BJ (cell line): ENCODE measurements around the gene JMJD7. TPM values are rescaled to one million over a fixed set of nuclear protein-coding genes. Genes with fewer than 3 reads are reported as not detected.

Experiments used
- CTCF ChIA-PET: fragments of 350-600 bp; formaldehyde crosslinking; extraction: SDS; loops from one replicate; lab custom pipeline; 2021; ENCODE audit warnings: antibody characterized with exemption, inconsistent platforms; lab: Yijun Ruan, JAX
- POLR2A ChIA-PET: fragments of 300-600 bp; sonication (Branson Sonifier 250); formaldehyde crosslinking; extraction: SDS; loops from one replicate; lab custom pipeline; 2021; ENCODE audit warnings: antibody characterized with exemption; lab: Charles Lee
- DNase-seq: peaks from one replicate; pipeline ENCODE4 v3.0.0-alpha.2; 2011; ENCODE audit warnings: low read depth
- H3K27me3 ChIP-seq: 2 replicates; pipeline ENCODE4 v1.6.0; 2011; ENCODE audit warnings: low read length; ENCODE audit not compliant: control insufficient read depth, insufficient read depth
- H3K36me3 ChIP-seq: 2 replicates; pipeline ENCODE4 v1.5.1; 2011; ENCODE audit warnings: low read length; ENCODE audit not compliant: control insufficient read depth, insufficient read depth
- H3K4me3 ChIP-seq: 2 replicates; pipeline ENCODE4 v1.5.1; 2011; ENCODE audit warnings: low read depth, mild to moderate bottlenecking, control low read depth, low read length
- CTCF ChIP-seq: IDR thresholded peaks from 2 replicates; pipeline ENCODE4 v1.5.1; 2011; ENCODE audit warnings: low read depth, mild to moderate bottlenecking, control low read depth, inconsistent platforms, low read length, moderate library complexity; ENCODE audit not compliant: insufficient read depth
- polyA plus RNA-seq: library from polyadenylated mRNA; depleted of rRNA; stranded (reverse); fragments of >200 nt; gene quantifications from 2 replicates; pipeline ENCODE4 v1.2.3, GENCODE V29; 2011

JMJD7 gene
- polyA plus RNA-seq, 1 experiment: 3.4 TPM

DNA sequence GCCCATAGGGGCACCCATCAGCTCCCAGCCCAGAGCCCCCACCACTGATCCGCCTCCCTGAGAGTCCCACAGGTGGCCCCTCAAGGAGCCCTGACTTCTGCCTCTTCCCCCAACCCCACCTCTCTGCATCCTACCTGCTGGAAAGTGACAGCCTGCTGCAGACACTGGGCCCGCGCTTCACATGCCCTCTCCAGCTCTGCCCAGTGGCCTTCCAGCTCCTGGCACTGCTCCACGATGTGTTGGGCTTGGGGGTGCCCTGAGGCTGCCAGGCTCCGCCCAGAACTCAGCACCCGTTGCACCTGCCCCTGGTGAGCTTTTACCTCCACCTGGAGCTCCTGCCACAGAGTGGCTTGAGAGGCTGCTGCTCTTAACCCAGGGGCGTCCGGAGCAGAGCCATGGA is 45.8 kb downstream of the JMJD7 start:
- POLR2A ChIA-PET: no interaction called here
- Histone ChIP-seq H3K4me3 (no peak overlapping the region), H3K36me3 (no peaks in the 10 kb centered on the region), H3K27me3 (peaks cover 5% of the 10 kb centered on the region; the same call in 1 of the 2 replicates)
- no peak for DNase-seq
- TF ChIP-seq CTCF: no peak
- CTCF ChIA-PET: interaction anchor here (0.9 kb wide), 1 partner anchor 9 kb away, joined by 4 read pairs; no protein-coding TSS in a partner anchor

- ChIA-PET POLR2A (no interaction called here), CTCF (no interaction called here)
- Histone ChIP-seq H3K27me3 (peaks cover 5% of the 10 kb centered on the region; the same call in 1 of the 2 replicates), H3K4me3 (no peak overlapping the region), H3K36me3 (no peaks in the 10 kb centered on the region)
- no peak for TF ChIP-seq CTCF
- DNase-seq: no peak
Observed at GRCh38 chr15:41874736-41875135, 46.8 kb downstream of the JMJD7 start.

- no peak for TF ChIP-seq CTCF
- no peak for DNase-seq
- CTCF ChIA-PET: no interaction called here
- POLR2A ChIA-PET: no interaction called here
- no peaks in the 10 kb centered on the region for H3K36me3 ChIP-seq
- H3K4me3 ChIP-seq: no peak overlapping the region
- H3K27me3 ChIP-seq: peaks cover 5% of the 10 kb centered on the region; the same call in 1 of the 2 replicates
Observed at GRCh38 chr15:41876007-41876406, 48.1 kb downstream of the JMJD7 start.

DNA sequence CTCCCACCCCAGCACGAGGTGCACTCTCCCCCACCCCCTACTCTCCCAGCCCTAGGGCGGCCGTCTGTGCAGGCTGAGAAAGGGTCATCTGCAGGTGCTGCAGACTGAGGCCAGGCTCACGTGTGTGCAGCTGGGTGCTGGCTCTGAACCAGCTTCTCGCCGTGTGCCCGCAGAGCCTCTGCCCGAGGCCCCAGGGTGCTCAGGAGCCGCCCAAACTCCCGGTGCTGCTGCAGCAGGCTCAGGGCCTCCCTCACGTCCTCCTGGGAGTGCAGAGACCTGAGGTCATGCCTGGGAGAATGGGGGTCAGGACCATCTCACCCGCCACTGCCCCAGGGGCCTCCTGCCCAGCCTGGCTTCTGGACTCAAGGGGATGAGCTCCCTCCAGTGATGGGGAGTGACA is 48.8 kb downstream of the JMJD7 start:
- no peak for DNase-seq
- H3K36me3 ChIP-seq: no peaks in the 10 kb centered on the region
- peaks cover 10% of the 10 kb centered on the region for H3K27me3 ChIP-seq
- TF ChIP-seq CTCF: no peak
- no peak overlapping the region for H3K4me3 ChIP-seq
- ChIA-PET CTCF (no interaction called here), POLR2A (no interaction called here)

- Histone ChIP-seq H3K36me3 (no peaks in the 10 kb centered on the region), H3K4me3 (no peak overlapping the region), H3K27me3 (peaks cover 10% of the 10 kb centered on the region)
- DNase-seq: no peak
- CTCF ChIA-PET: no interaction called here
- TF ChIP-seq CTCF: no peak
- POLR2A ChIA-PET: no interaction called here
Observed at GRCh38 chr15:41877631-41878354, 49.9 kb downstream of the JMJD7 start.
